Thyroid gland (tissue), 4 donors: ENCODE results near the gene NUMB.

Experiments
- POLR2A ChIP-seq, 2 donors: fragments of 450-650 bp; IDR thresholded peaks; one replicate each; pipeline ENCODE4 v1.6.1; 2017; ENCODE audit warnings: antibody characterized with exemption in 2 of 2, mild to moderate bottlenecking in 2 of 2, moderate library complexity in 1 of 2
- TF ChIP-seq, protein P1 (sequence below), 6 experiments: fragments of 200-600 bp in 3 of 6; fragments of 450-650 bp in 3 of 6; sonication (generic) in 3 of 6; IDR thresholded peaks; one replicate each; pipeline ENCODE4 v1.5.1; 2016 to 2019; ENCODE audit warnings: antibody characterized with exemption in 6 of 6, mild to moderate bottlenecking in 2 of 6, inconsistent platforms in 1 of 6, moderate library complexity in 1 of 6

DNA sequence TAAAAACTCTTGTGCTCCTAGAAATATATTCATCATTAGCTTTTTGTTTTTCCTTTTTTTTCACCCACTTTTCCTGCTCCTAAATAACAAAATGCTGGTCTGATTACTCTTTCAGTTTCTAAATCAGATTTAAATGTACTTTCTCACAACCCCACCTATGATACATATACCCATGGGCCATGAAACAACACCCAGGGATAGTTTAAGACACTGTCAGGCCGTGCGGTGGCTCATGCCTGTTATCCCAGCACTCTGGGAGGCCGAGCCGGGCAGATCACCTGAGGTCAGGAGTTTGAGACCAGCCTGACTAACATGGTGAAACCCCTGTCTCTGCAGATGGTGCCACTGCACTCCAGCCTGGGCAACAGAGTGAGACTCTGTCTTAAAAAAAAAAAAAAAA is 1.6 kb upstream of the NUMB start:
- TF ChIP-seq, protein P1, sequence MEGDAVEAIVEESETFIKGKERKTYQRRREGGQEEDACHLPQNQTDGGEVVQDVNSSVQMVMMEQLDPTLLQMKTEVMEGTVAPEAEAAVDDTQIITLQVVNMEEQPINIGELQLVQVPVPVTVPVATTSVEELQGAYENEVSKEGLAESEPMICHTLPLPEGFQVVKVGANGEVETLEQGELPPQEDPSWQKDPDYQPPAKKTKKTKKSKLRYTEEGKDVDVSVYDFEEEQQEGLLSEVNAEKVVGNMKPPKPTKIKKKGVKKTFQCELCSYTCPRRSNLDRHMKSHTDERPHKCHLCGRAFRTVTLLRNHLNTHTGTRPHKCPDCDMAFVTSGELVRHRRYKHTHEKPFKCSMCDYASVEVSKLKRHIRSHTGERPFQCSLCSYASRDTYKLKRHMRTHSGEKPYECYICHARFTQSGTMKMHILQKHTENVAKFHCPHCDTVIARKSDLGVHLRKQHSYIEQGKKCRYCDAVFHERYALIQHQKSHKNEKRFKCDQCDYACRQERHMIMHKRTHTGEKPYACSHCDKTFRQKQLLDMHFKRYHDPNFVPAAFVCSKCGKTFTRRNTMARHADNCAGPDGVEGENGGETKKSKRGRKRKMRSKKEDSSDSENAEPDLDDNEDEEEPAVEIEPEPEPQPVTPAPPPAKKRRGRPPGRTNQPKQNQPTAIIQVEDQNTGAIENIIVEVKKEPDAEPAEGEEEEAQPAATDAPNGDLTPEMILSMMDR (IDR thresholded peaks at IDR 0.05): no peak
- no peak for TF ChIP-seq POLR2A (IDR thresholded peaks at IDR 0.05)
